K562 (cell line): ENCODE data around the gene LY6G6F. TPM values are rescaled to one million over a fixed set of nuclear protein-coding genes. Genes with fewer than 3 reads are reported as not detected.

ENCODE experiments used
- ARHGAP35 ChIP-seq: fragments of 450-650 bp; IDR thresholded peaks from 2 replicates; pipeline ENCODE4 v1.6.1; 2018; ENCODE audit not compliant: partially characterized antibody
- CC2D1A ChIP-seq: fragments of 450-650 bp; IDR thresholded peaks from 2 replicates; pipeline ENCODE4 v1.6.1; 2017; ENCODE audit warnings: mild to moderate bottlenecking
- ELK1 ChIP-seq: sonication (generic); formaldehyde crosslinking; IDR thresholded peaks from 2 replicates; pipeline ENCODE4 v1.8.1; 2022; ENCODE audit warnings: missing genetic modification reagents
- EP300 ChIP-seq: IDR thresholded peaks from 2 replicates; pipeline ENCODE4 v1.6.1; 2012; ENCODE audit warnings: low read length, improper control_type of control experiment
- GATAD2B ChIP-seq: fragments of 450-650 bp; IDR thresholded peaks from 2 replicates; pipeline ENCODE4 v1.6.1; 2017; ENCODE audit warnings: mild to moderate bottlenecking, borderline replicate concordance
- HNRNPUL1 ChIP-seq: fragments of 200-400 bp; formaldehyde crosslinking; IDR thresholded peaks from 2 replicates; pipeline ENCODE4 v1.6.1; 2017; ENCODE audit warnings: low read length
- IRF1 ChIP-seq: sonication (generic); formaldehyde crosslinking; IDR thresholded peaks from 2 replicates; pipeline ENCODE4 v1.8.0; 2022; ENCODE audit warnings: missing genetic modification reagents, mild to moderate bottlenecking, borderline replicate concordance
- NFE2L1 ChIP-seq: fragments of 450-650 bp; IDR thresholded peaks from 2 replicates; pipeline ENCODE4 v1.6.1; 2016; ENCODE audit warnings: missing genetic modification characterization, low read depth, mild to moderate bottlenecking, missing compliant biosample characterization, moderate library complexity, borderline replicate concordance
- NFRKB ChIP-seq: fragments of 450-650 bp; IDR thresholded peaks from 2 replicates; pipeline ENCODE4 v1.6.1; 2016; ENCODE audit warnings: low read depth
- NFXL1 ChIP-seq: fragments of 450-650 bp; formaldehyde crosslinking; IDR thresholded peaks from 2 replicates; pipeline ENCODE4 v1.4.0; 2021; ENCODE audit warnings: mild to moderate bottlenecking
- NR0B1 ChIP-seq: fragments of 450-650 bp; IDR thresholded peaks from one replicate; pipeline ENCODE4 v1.6.1; 2018; ENCODE audit warnings: mild to moderate bottlenecking, moderate library complexity; ENCODE audit not compliant: partially characterized antibody
- NRF1 ChIP-seq, 2 experiments: fragments of 450-650 bp; IDR thresholded peaks in 1 of 2; conservative IDR thresholded peaks in 1 of 2; 2 replicates each; pipeline ENCODE4 v1.6.1; 2014; ENCODE audit warnings: mild to moderate bottlenecking in 2 of 2
- POLR2H ChIP-seq: IDR thresholded peaks from 2 replicates; pipeline ENCODE4 v1.6.1; 2016; ENCODE audit warnings: missing genetic modification characterization, low read depth, mild to moderate bottlenecking, control low read depth, missing compliant biosample characterization, moderate library complexity
- PTBP1 ChIP-seq: fragments of 200-400 bp; formaldehyde crosslinking; IDR thresholded peaks from 2 replicates; pipeline ENCODE4 v1.6.1; 2017; ENCODE audit warnings: low read depth, low read length
- RBM25 ChIP-seq: fragments of 200-400 bp; formaldehyde crosslinking; IDR thresholded peaks from 2 replicates; pipeline ENCODE4 v1.6.1; 2018; ENCODE audit warnings: low read length, low read depth, moderate library complexity; ENCODE audit not compliant: severe bottlenecking
- RBM34 ChIP-seq: fragments of 200-400 bp; formaldehyde crosslinking; IDR thresholded peaks from 2 replicates; pipeline ENCODE4 v1.6.1; 2018; ENCODE audit warnings: low read length, borderline replicate concordance; ENCODE audit not compliant: insufficient read depth
- RUNX1 ChIP-seq: sonication (generic); IDR thresholded peaks from 2 replicates; pipeline ENCODE4 v1.6.1; 2016; ENCODE audit warnings: antibody characterized with exemption, low read depth
- SMC3 ChIP-seq: conservative IDR thresholded peaks from 2 replicates; pipeline ENCODE4 v1.6.1; 2011; ENCODE audit warnings: low read depth, low read length, improper control_type of control experiment; ENCODE audit not compliant: insufficient read depth
- SPI1 ChIP-seq: IDR thresholded peaks from 2 replicates; pipeline ENCODE4 v1.6.1; 2011; ENCODE audit warnings: low read depth, low read length, control low read depth, borderline replicate concordance
- TCFL5 ChIP-seq: fragments of 250-450 bp; sonication (Bioruptor Pico); conservative IDR thresholded peaks from 2 replicates; pipeline ENCODE4 v1.6.1; 2021; ENCODE audit warnings: mild to moderate bottlenecking, moderate library complexity, matching md5 sums
- TFAM ChIP-seq: fragments of 250-450 bp; sonication (Bioruptor Pico); conservative IDR thresholded peaks from 2 replicates; pipeline ENCODE4 v1.5.0; 2021; ENCODE audit warnings: mild to moderate bottlenecking, moderate library complexity
- USF1 ChIP-seq: sonication (generic); formaldehyde crosslinking; IDR thresholded peaks from 2 replicates; pipeline ENCODE4 v1.9.0; 2022; ENCODE audit warnings: mild to moderate bottlenecking, missing genetic modification reagents
- ZKSCAN8 ChIP-seq: fragments of 200-800 bp; sonication (Bioruptor generic); IDR thresholded peaks from 2 replicates; pipeline ENCODE4 v1.6.1; 2016; ENCODE audit warnings: missing genetic modification characterization, missing compliant biosample characterization
- ZNF3 ChIP-seq: fragments of 250-450 bp; sonication (Bioruptor Pico); IDR thresholded peaks from 2 replicates; pipeline ENCODE4 v1.5.0; 2021; ENCODE audit warnings: mild to moderate bottlenecking, moderate library complexity
- ZNF324 ChIP-seq: fragments of 250-450 bp; sonication (Bioruptor Pico); IDR thresholded peaks from 2 replicates; pipeline ENCODE4 v1.4.0; 2020; ENCODE audit warnings: mild to moderate bottlenecking
- ZNF583 ChIP-seq: fragments of 250-450 bp; sonication (Bioruptor Pico); IDR thresholded peaks from 2 replicates; pipeline ENCODE4 v1.4.0; 2020
- ZNF695 ChIP-seq: fragments of 450-650 bp; formaldehyde crosslinking; IDR thresholded peaks from 2 replicates; pipeline ENCODE4 v1.4.0; 2020; ENCODE audit warnings: mild to moderate bottlenecking, moderate library complexity
- ZNF830 ChIP-seq: fragments of 250-450 bp; sonication (Bioruptor Pico); IDR thresholded peaks from 2 replicates; pipeline ENCODE4 v1.5.0; 2021; ENCODE audit warnings: mild to moderate bottlenecking
- polyA plus RNA-seq, 8 experiments: library from polyadenylated mRNA; depleted of rRNA in 4 of 8; stranded (reverse) in 5 of 8; unstranded in 3 of 8; fragments of >200 nt; fragmentation: Nextera tagmentation in 2 of 8; fragmentation: Illumina TruSeq in 1 of 8; extraction: Ambion mirVana in 2 of 8; extraction: Trizol in 1 of 8; gene quantifications; 2 replicates each; pipeline versions ENCODE4 v1.2.1 to v1.2.3, GENCODE V29; 2011 to 2014; ENCODE audit warnings: inconsistent platforms in 1 of 8, missing spikeins in 1 of 8
- total RNA-seq, 7 experiments: library from RNA; depleted of rRNA in 6 of 7; stranded (reverse); fragments of >200 nt in 6 of 7; fragmentation: Illumina TruSeq in 2 of 7; extraction: Trizol in 2 of 7; gene quantifications; 2 replicates each; pipeline versions ENCODE4 v1.2.1 to v1.2.3, GENCODE V29; 2011 to 2021; ENCODE audit warnings: low replicate concordance in 1 of 7

Gene LY6G6F
- total and polyA plus RNA-seq, 9 of the 15 experiments (the other 6 are each of a cell fraction or from before 2014, with no cell fraction given), result 0.14 to 0.50 (median 0.28) TPM; not detected in 2

- no peak for TF ChIP-seq SPI1
- TF ChIP-seq PTBP1, result no peak
- TF ChIP-seq RUNX1, result no peak
- TF ChIP-seq ZNF830, result peak; percentile 100
- TF ChIP-seq TFAM (CRISPR knock-in tag), result no peak
- no peak for TF ChIP-seq POLR2H (tag)
- no peak for TF ChIP-seq GATAD2B
- TF ChIP-seq RBM25, result no peak
- TF ChIP-seq NFXL1 (CRISPR knock-in tag), result peak; percentile 94
- TF ChIP-seq RBM34, result no peak
- no peak for TF ChIP-seq HNRNPUL1
- TF ChIP-seq USF1, result no peak
- TF ChIP-seq IRF1 (CRISPR knock-in tag), result peak; percentile 72; the same call in 1 of the 2 replicates
- TF ChIP-seq ZNF583 (CRISPR knock-in tag), result peak; percentile 82
- TF ChIP-seq ZKSCAN8 (CRISPR knock-in tag), result no peak
- peak; percentile 81 to 85 for TF ChIP-seq NRF1 (conservative IDR thresholded peaks at IDR 0.05 in 1 of 2, IDR thresholded peaks at IDR 0.05 in 1 of 2)
- TF ChIP-seq EP300, result no peak
- TF ChIP-seq ARHGAP35, result peak; percentile 82
- no peak for TF ChIP-seq NFE2L1 (tag)
- TF ChIP-seq ZNF3 (CRISPR knock-in tag), result peak; percentile 98
- peak; percentile 88 for TF ChIP-seq ZNF324 (CRISPR knock-in tag)
- TF ChIP-seq ZNF695, result peak; percentile 97
- no peak for TF ChIP-seq CC2D1A
- TF ChIP-seq ELK1 (CRISPR knock-in tag), result no peak
- no peak for TF ChIP-seq NR0B1
- TF ChIP-seq TCFL5 (CRISPR knock-in tag), result peak; percentile 59
- no peak for TF ChIP-seq NFRKB
- TF ChIP-seq SMC3, result no peak
These were observed 23.4 kb downstream of the LY6G6F start (continued) for GRCh38 chr6:31729979-31730630.
